GM19099 (cell line): ENCODE results near the gene IFNA16.
"Not testable (repeated sequence)": the region's sequence is repeated elsewhere in the genome, so short reads cannot be mapped to it uniquely, and the experiment has no call there.

ENCODE experiments used
- POLR2A ChIP-seq: IDR thresholded peaks from 3 replicates; pipeline ENCODE4 v1.6.1; 2011; ENCODE audit warnings: low read depth; ENCODE audit not compliant: insufficient read length; ENCODE audit errors: extremely low read depth

The IFNA16 gene

GRCh38 chr9:21217211-21217610, at the start of gene IFNA16:
Gene IFNA16 (minus strand): TSS chr9:21217311. CDS start chr9:21217305, 6 bp downstream.
- TF ChIP-seq POLR2A, result not testable (repeated sequence)

- no peak for TF ChIP-seq POLR2A
Measured at GRCh38 chr9:21265421-21266189, 48.5 kb upstream of the IFNA16 start.

GRCh38 chr9:21255538-21256212, 38.6 kb upstream of the IFNA16 start:
- TF ChIP-seq POLR2A, result no peak

GRCh38 chr9:21252721-21253547, 35.8 kb upstream of the IFNA16 start:
- no peak for TF ChIP-seq POLR2A

GRCh38 chr9:21251638-21252037, 34.5 kb upstream of the IFNA16 start:
- TF ChIP-seq POLR2A, result no peak

- no peak for TF ChIP-seq POLR2A
Measured at GRCh38 chr9:21251190-21251589, 34.1 kb upstream of the IFNA16 start.

- no peak for TF ChIP-seq POLR2A
Measured at GRCh38 chr9:21244836-21245235, 27.7 kb upstream of the IFNA16 start.

GRCh38 chr9:21239911-21240310, 22.8 kb upstream of the IFNA16 start, which contains the start of gene IFNA14:
Gene IFNA14 (minus strand): TSS chr9:21240005. CDS start chr9:21239935, 70 bp downstream.
- TF ChIP-seq POLR2A, result no peak

- no peak for TF ChIP-seq POLR2A
Measured at GRCh38 chr9:21234153-21234687, 17.1 kb upstream of the IFNA16 start.

GRCh38 chr9:21233258-21233657, 16.1 kb upstream of the IFNA16 start:
- no peak for TF ChIP-seq POLR2A

- no peak for TF ChIP-seq POLR2A
Measured at GRCh38 chr9:21228122-21228521, 11.0 kb upstream of the IFNA16 start, which contains the start of gene IFNA17. Gene IFNA17 (minus strand): TSS chr9:21228222. CDS start chr9:21228173, 49 bp downstream.

GRCh38 chr9:21210311-21210710, 6.8 kb downstream of the IFNA16 start:
- no peak for TF ChIP-seq POLR2A

GRCh38 chr9:21207043-21207442, 10.1 kb downstream of the IFNA16 start, which contains the start of gene IFNA10:
Gene IFNA10 (minus strand): TSS chr9:21207143. CDS start chr9:21207097, 46 bp downstream.
- TF ChIP-seq POLR2A, result not testable (repeated sequence)

- TF ChIP-seq POLR2A, result no peak
Measured at GRCh38 chr9:21205204-21205603, 11.9 kb downstream of the IFNA16 start.

GRCh38 chr9:21202105-21202504, 15.0 kb downstream of the IFNA16 start, which contains the start of gene IFNA7:
Gene IFNA7 (minus strand): TSS chr9:21202205. CDS start chr9:21202165, 40 bp downstream.
- TF ChIP-seq POLR2A, result not testable (repeated sequence)
